NCI-H82 (cell line): ENCODE results near the gene RASA3.

Experiments
- DNase-seq: peaks from one replicate; lab custom pipeline; 2025; lab: John Stamatoyannopoulos, UW

The RASA3 gene

DNA sequence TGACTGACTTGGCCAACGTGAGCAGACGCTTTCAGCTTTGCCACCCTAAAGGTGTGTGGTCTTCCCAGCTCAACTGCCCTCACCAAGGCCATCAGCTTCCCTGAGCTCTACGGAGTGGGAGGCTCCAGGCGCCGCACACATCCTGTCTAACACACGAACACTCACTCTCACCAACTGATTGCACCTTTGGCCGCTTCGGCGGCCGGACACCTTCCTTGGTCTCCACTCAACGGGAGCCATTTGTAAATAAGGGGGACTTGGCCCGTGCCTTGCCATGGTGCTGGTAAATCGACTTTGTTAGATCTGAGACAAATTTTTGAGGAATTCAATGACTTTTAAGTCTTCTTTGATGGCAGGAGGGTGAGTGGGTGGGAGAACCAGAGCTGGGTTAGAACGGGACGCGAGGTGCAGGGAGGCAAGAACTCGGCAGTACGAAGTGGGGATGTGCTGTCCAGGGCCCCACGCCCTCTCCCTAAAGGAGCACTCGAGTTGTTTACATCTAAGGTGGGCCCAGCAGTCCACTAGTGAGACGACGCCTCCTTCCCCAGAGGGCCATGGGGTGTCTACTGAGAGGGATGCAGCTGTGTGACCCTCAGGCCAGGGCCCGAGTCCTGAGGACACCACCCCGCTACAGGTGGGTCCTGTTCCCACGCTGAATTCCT lies 163.0 kb downstream of the RASA3 start:
- no peak for DNase-seq

DNA sequence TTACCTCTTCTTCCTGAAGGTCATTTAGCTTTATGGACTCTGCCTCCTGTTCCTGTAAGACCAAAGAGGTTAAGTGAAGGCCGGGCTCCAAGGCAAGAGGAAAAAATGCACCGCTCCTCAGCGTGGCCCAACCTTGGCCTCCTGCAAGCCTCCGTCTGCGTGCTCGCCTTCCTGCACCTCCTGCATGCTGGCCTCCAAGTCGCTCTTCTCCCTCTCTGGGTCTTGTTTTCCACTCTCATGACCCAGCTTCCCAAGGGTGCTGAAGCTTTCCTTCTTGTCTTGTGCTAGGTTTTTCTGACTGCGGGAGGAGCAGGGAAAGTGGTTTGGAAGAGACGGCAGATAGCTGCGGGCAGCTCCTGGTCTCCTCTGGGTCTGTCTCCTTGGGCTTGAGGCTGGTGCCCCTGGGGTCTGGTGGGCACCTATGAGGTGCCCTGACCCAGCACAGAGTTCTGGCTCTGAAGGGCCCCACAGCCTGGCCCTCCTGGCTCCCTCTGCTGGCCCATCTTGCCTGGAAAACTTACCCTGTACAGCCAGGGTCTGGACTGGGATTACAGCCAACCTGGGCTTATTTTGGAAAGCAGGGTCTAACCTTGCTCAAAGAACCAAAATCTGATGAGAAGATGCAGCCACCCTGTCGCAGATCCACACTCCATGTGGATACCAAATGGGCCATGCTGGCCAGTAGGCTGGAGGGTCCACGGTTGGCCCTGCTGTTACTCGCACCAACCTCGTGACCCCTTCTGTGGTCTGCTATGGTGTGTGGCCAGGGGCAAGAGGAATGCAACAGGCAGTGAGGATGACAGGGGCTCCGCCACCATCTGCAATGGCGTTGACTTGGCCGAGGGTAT lies 163.7 kb downstream of the RASA3 start:
- no peak for DNase-seq

DNA sequence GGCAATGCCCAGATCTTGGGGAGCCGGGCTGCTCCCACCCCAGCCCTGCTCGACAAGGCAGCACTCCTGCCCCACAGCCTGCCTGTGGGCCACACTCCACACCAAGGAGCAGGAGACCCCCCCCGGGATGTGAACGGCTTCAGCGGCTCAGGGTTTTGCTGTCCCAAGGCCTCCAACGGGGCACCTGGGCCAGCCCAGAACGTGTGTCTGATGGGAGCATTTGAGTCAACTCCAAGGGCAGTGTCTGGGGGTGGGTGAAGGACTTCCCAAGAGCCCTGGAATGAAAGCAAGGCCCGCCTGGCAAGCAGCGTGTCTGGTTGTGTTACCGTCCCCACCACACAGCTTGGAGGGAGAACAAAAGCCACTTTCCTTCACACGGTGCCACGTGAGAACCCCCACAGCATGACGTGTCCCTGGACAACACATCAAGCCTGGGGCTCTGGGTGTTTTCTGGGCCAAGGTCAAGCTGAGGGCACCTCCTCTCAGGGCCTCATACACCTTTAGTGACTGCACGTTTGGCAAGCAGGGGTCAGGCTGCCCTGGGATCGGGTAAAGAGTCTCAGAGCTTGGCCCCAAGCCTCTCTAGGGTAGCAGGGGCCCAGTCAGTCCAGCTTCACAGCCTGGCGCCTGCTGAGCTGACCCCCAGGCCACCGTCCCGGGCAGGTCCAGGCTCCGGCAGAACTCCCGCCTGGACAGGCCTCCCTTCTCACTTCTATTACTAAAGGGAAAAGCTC lies 164.5 kb downstream of the RASA3 start:
- no peak for DNase-seq

DNA sequence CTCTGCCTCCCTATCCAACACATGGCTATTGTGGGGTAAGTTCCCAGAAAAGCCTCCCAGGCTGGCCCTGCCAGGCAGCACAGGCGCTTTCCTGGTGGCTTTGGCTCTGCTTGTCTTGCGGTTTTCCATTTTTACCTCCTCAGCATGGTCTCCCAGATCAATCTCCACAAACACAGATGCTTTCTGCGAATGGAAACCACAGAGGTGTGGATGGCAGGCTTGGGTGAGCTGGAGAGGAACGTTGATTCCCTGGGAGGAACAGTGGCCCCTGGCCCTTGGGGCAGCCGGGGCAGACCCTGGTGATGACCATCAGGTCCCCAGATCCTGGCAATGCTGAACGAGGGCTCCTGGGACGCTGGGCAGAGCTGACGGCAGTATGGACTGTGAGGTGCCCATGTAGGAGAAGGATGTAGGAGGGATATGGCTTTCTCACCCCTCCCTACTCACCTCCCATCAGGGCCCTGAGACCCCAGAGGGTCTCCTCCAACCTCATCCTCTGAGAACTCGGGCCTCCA lies 165.2 kb downstream of the RASA3 start:
- no peak for DNase-seq

DNA sequence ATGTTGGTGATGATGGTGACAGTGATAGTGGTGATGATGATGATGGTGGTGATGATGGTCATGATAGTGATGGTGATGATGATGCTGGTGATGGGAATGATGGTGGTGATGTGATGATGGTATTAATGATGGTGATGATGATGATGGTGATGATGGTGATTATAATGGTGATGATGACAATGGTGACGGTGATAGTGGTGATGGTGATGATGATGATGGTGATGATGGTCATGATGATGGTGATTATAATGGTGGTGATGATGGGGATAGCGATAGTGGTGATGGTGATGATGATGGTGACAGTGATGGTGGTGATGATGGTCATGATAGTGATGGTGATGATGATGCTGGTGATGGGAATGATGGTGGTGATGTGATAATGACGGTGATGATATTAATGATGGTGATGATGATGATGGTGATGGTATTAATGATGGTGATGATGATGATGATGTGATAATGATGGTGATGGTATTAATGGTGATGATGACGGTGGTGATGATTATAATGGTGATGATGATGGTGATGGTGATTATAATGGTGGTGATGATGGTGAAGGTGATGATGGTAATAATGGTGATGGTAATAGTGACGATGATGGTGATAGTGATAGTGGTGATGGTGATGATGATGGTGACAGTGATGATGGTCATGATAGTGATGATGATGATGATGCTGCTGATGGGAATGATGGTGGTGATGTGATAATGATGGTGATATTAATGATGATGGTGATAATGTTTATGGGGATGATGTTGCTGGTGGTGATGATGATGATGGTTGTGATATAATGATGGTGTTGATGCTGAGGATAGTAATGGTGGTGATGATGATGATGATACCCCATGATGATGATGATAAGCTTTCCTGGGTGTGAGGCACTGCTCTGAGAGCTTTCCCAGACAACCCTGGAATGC lies 166.2 kb downstream of the RASA3 start:
- no peak for DNase-seq

DNA sequence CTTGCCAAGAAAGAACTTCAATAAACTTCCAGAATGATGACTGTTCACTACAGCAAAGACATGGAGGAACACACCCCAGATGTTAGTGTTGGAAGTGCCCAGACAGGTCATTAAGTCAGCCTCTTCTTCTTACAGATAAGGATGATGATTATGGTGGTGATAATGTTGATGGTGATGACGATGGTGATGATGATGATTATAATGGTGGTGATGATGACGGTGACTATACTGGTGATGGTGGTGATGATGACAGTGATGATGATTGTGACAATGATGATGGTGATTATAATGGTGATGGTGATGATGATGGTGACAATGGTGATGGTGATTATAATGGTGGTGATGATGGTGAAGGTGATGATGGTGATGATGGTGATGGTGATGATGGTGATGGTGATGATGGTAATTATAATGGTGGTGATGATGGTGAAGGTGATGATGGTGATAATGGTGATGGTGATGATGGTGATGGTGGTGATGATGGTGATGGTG lies 167.0 kb downstream of the RASA3 start:
- DNase-seq: no peak

DNA sequence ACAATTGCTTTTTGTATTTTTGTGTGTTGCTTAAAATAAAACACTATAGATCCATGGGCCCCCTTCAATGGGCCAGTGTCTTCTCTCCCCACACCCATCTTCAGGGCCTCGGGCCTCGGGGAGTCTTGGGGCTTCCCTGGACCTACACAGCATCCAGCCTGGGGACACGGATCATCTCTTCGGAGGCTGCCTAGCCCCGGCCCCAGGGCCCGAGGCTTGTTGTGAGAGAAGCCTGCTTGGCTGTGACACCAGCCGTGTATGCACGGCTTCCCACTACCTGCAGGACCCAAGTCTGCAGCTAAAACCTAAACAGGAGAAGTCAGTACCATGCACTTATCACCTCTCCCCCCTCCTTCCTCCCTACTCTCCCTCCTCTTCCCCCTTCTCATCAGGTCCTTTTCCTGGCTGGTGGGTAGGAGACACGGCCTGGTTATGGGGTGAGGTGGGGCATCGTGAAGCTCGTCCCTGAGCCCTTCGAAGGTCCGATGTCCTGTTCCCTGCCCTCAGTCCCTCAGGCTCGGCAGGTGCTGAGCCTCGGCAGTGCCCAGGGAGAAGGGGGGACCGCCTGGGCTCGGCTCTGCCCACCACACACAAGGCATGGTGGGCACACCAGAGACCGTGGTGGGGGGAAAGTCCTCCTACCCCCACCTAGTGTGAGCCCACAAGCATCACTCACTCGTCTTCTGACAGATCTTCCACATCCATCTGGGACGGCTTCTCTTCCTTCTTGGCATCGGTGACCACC lies 168.0 kb downstream of the RASA3 start:
- DNase-seq: no peak

DNA sequence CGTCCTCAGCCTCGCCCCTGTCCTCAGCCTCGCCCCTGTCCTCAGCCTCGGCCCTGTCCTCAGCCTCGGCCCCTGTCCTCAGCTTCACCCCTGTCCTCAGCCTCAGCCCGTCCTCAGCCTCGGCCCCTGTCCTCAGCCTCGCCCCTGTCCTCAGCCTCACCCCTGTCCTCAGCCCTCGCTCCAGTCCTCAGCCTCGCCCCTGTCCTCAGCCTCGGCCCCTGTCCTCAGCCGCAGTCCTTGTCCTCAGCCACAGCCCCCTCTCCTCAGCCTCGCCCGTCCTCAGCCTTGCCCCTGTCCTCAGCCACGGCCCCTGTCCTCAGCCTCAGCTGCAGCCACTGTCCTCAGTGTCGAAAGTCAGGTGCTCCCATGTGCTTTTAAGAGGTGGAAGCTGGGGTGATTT lies 169.0 kb downstream of the RASA3 start:
- no peak for DNase-seq

DNA sequence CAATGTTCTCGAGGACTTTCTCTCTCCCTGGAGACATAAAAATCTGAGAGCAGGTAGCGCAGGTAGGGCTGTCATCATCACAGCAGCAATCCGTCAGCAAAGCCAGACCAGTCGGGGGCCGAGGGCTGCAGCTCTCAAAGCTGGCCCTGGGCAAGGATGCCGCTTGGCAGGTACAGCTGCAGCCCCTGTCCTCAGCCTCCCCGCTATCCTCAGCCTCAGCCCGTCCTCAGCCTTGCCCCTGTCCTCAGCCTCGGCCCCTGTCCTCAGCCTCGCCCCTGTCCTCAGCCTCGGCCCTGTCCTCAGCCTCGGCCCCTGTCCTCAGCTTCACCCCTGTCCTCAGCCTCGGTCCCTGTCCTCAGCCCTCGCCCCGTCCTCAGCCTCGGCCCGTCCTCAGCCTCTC lies 169.4 kb downstream of the RASA3 start:
- no peak for DNase-seq

DNA sequence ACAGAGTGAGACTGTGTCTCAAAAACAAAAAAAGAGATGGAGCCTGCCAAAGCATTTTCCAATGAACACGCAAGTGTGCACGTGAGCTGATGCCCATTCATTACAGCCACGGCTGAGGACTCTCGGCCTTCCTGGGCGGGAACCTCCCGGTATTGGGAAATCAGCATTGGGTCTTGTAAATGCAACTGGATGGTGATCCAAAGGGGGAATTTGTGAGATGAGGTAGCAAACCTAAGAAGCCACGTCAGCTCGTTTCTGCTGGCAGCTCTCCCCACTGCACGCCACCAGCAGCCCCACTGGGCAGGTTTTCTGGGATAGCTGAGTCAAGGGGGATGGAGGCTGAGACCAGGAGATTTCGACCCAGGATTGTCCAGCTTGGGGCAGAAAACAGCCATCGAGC lies 170.0 kb downstream of the RASA3 start:
- DNase-seq: no peak

DNA sequence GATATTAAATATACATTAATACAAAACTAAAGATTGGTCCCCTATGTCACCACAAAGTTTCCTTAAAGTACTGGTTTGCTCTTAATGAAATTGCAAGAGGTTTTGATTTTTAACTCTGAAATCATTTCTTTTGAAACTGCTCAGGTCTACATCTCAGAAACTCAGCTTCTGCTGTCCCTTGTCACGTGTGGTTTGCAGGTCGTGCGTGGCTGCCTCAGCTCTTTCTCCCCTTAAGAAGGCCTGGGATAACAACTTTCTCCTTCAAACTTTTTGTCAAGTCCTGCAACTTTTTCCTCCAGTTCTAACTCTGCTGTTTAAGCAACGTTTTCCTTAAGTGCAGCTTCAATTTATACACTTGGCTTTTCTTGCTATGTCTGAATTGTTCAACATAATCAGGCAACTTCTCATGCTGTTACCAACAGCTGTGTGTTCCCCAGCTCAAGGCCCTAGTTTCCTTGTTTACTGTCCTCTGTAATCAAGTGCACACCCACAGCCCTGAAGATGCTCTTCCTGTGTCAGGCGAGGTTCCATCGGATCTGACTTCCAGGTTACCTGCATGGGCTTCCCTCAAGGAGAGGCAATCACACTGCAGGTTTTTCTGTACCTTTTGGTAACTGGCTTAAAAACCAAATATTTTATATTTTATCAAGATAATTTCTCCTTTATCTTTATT lies 172.0 kb downstream of the RASA3 start:
- no peak for DNase-seq

DNA sequence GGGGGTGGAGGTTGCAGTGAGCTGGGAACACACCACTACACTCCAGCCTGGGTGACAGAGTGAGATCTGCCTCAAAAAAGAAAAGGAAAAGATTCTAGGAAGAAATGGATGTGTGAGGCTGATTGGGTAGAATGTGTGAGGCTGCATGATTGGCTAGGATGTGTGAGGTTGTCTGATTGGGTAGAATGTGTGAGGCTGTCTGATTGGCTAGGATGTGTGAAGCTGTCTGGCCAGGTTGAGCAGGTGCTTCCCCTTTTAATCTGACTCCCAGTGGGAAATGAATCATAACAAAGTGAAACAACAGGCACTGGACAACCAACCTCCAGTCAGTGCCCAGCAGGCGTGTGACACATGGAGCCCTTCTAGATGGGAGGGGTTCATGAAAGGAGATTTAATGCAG lies 173.2 kb downstream of the RASA3 start:
- DNase-seq: no peak

DNA sequence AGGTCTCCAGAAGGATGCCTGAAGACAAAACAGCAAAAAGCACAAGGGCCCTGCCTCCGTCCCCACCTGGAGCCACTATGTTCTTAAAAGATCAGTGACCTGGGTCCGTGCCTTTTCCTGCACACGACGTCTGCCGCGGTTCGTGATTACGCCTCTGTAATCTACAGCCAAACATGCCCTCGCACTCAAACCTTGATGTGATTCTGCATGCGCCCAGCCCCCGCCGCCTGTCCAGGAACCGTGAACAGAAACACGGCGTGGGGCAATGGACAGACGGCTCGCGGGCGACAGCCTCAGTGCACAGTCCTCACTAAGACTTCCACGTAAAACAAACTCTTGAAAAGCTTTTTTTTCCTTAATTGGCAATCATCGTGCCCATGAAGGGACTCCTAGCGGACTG lies 174.1 kb downstream of the RASA3 start:
- DNase-seq: no peak

DNA sequence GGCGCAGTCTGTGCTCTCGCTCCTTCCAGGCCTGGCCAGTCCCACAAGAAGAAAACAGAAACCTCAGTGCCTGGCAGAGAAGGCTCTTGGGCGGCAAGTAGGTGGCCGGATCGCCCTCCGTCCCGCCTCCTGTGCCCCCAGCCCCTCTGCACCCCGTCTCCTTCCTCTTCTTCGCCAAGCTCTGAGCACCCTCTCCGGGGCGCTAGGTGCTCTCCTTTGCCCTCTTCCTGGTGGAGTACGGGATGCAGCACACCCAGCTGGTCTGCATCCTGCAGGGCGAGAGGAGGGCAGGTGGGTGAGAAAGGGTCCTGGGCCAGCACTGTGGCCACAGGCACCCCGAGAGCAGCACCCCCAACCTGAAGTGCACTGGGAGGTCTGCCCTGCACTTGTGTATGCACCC lies 175.9 kb downstream of the RASA3 start:
- no peak for DNase-seq

DNA sequence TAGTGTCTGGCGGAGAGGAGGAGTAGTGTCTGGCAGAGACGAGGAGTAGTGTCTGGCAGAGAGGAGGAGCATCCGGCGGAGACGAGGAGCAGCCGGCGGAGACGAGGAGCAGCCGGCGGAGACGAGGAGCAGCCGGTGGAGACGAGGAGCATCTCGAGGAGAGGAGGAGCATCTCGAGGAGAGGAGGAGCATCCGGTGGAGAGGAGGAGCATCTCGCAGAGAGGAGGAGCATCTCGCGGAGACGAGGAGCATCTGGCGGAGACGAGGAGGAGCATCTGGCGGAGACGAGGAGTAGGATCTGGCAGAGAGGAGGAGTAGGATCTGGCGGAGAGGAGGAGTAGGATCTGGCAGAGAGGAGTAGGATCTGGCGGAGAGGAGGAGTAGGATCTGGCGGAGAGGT lies 176.7 kb downstream of the RASA3 start:
- no peak for DNase-seq

DNA sequence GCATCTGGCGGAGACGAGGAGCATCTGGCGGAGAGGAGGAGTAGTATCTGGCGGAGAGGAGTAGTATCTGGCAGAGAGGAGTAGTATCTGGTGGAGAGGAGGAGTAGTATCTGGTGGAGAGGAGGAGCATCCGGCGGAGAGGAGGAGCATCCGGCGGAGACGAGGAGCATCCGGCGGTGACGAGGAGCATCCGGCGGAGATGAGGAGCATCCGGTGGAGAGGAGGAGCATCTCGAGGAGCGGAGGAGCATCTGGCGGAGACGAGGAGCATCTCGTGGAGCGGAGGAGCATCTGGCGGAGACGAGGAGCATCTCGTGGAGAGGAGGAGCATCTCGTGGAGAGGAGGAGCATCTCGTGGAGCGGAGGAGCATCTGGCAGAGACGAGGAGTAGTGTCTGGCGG lies 177.2 kb downstream of the RASA3 start:
- no peak for DNase-seq

DNA sequence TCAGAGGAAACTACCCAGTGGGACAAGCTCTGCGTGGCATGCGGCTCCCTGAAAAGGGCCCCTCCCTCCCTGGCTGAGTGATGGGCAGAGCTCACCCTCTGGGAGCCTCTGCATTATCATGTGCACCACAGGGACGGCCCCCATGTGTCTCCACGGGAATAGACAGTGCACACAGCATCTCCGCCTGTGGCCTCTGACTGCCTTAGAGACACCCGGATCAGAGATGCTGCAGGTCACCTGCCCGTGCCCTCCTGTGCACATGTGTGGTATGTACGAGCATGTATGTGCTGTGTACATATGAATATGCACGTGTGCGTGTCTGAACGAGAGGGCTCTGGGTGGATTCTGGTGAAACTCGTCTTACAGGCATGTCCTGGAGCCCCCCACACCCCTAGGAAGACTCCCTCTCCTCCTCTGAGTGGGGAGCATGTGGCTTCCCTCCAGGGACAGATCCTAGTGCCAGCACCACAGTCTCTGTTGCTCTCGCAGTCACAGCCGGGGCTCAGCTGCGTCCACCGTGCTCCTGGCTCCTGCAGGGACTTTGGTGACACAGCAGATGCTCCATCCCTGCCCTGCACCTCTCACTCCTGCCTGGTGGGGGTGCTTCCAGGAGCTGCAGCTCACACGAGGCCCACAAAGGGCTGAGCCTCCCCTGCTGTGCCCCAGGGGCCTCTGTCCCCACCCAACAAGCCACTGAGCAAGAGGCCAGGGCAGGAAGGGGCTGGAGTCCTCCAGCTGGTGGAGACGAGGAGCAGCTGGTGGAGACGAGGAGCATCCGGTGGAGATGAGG lies 178.2 kb downstream of the RASA3 start:
- no peak for DNase-seq

DNA sequence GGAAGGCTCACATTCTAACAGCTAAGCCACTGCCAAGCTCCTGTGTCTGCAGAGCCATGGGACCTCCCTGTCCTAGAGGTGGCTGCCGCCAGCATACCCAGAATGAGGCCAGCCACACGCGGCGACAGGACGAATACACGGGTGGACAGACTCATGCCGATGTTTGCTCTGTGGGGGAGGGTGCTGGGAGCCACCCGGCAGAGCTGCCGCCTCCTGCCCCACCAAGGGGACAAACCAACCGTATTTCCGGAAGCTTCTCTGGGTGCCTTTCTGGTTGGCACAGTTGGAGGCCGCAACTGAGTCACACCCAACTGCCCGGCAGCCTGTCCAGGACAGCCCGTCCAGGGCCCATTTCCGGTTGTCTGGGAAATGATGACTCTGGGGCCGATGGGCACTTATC lies 178.9 kb downstream of the RASA3 start:
- no peak for DNase-seq

DNA sequence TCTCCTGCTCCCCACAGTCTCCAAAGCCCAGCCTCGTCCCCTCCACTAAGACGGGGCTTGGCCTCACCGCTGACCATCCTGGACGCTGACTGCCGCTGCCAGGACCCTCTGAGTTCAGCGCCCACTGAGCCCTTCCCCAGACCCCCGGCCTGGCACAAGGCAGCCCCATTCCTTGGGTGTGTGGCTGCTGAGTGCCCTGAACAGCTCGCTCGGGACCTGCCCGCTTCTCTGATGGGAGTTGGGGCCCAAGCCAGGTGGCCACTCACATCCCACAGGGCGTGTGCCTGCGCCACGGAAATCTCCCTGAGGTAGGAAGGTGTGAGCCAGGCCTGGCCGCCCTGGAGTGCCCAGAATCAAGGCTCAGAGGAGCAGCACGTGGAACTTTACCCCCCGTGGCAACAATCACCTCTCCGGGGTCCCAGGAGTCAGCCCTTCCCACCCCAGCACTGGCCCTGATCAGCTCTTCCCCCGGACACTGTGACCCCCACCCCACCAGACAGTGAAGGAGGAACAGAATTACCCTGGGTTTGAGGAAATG lies 179.4 kb downstream of the RASA3 start:
- DNase-seq: no peak
